A549 (cell line): ENCODE results near the gene NEDD8. TPM values are rescaled to one million over a fixed set of nuclear protein-coding genes. Genes with fewer than 3 reads are reported as not detected.

Experiments used
- ATAC-seq, 2 experiments: fragments of 200-7000 bp in 1 of 2; fragments of >200 bp in 1 of 2; cut with Nextera tagmentation in 1 of 2; cut with Tn5 transposase in 1 of 2; 3 replicates each; pipeline versions ENCODE4 v1.8.0 to v1.9.1; 2018 to 2020; ENCODE audit warnings: mild to moderate bottlenecking in 1 of 2, moderate library complexity in 1 of 2
- CTCF ChIA-PET: fragments of 300-600 bp; sonication (Branson Sonifier 250); formaldehyde crosslinking; extraction: SDS; loops from one replicate; lab custom pipeline; 2021; ENCODE audit warnings: antibody characterized with exemption, inconsistent platforms; lab: Yijun Ruan, JAX
- POLR2A ChIA-PET: fragments of 350-600 bp; formaldehyde crosslinking; extraction: SDS; loops from one replicate; lab custom pipeline; 2021; ENCODE audit warnings: antibody characterized with exemption, inconsistent platforms; lab: Yijun Ruan, JAX
- DNase-seq, 2 experiments: peaks; one replicate each; pipeline versions ENCODE4 v3.0.0 to v3.0.0-alpha.2; 2011 to 2016; ENCODE audit warnings: low read depth in 1 of 2, low spot score in 1 of 2
- FAIRE-seq: peaks from 2 replicates; lab custom pipeline; 2011; peaks lifted over from hg19 to GRCh38; lab: Jason Lieb, UNC
- H3K27ac ChIP-seq, 2 experiments: fragments of >200 bp; sonication (Bioruptor Twin); formaldehyde crosslinking; 3 replicates each; pipeline ENCODE4 v1.5.1; 2016 to 2017
- H3K4me1 ChIP-seq: fragments of >200 bp; sonication (Bioruptor Twin); formaldehyde crosslinking; 3 replicates; pipeline ENCODE4 v1.6.1; 2016
- H3K4me2 ChIP-seq: fragments of >200 bp; sonication (Bioruptor Twin); formaldehyde crosslinking; 3 replicates; pipeline ENCODE4 v1.6.1; 2016
- H3K4me3 ChIP-seq: fragments of >200 bp; sonication (Bioruptor Twin); formaldehyde crosslinking; 3 replicates; pipeline ENCODE4 v1.5.1; 2016
- H3K9me3 ChIP-seq: fragments of >200 bp; sonication (Bioruptor Twin); formaldehyde crosslinking; 3 replicates; pipeline ENCODE4 v1.6.1; 2016
- BCL3 ChIP-seq: fragments of >200 bp; sonication (Bioruptor Twin); formaldehyde crosslinking; IDR thresholded peaks from 3 replicates; pipeline ENCODE4 v1.6.1; 2016
- BHLHE40 ChIP-seq: IDR thresholded peaks from 2 replicates; pipeline ENCODE4 v1.6.1; 2012; ENCODE audit warnings: low read depth, low read length, inconsistent platforms
- EHF ChIP-seq: fragments of 250-450 bp; sonication (Bioruptor Pico); IDR thresholded peaks from 2 replicates; pipeline ENCODE4 v1.5.0; 2020; ENCODE audit warnings: mild to moderate bottlenecking
- EHMT2 ChIP-seq: fragments of 200-600 bp; sonication (generic); IDR thresholded peaks from 2 replicates; pipeline ENCODE4 v1.6.1; 2016; ENCODE audit warnings: antibody characterized with exemption, low read depth, mild to moderate bottlenecking, moderate library complexity
- ESRRA ChIP-seq: fragments of 150-350 bp; IDR thresholded peaks from 2 replicates; pipeline ENCODE4 v1.6.1; 2014; ENCODE audit warnings: mild to moderate bottlenecking, low read length, borderline replicate concordance
- HDAC2 ChIP-seq: fragments of 200-600 bp; sonication (generic); IDR thresholded peaks from 2 replicates; pipeline ENCODE4 v1.6.1; 2016
- HMGXB4 ChIP-seq: fragments of 250-450 bp; sonication (Bioruptor Pico); IDR thresholded peaks from 2 replicates; pipeline ENCODE4 v1.5.0; 2021; ENCODE audit warnings: mild to moderate bottlenecking, moderate library complexity, borderline replicate concordance
- HOXB5 ChIP-seq: fragments of 250-450 bp; sonication (Bioruptor Pico); IDR thresholded peaks from 2 replicates; pipeline ENCODE4 v1.5.0; 2020; ENCODE audit warnings: mild to moderate bottlenecking, moderate library complexity
- KDM1A ChIP-seq: fragments of 200-600 bp; sonication (generic); IDR thresholded peaks from 2 replicates; pipeline ENCODE4 v1.6.1; 2016; ENCODE audit warnings: low read depth, mild to moderate bottlenecking
- NPAS2 ChIP-seq: fragments of 250-450 bp; sonication (Bioruptor Pico); IDR thresholded peaks from 2 replicates; pipeline ENCODE4 v1.8.0; 2022; ENCODE audit warnings: mild to moderate bottlenecking, moderate library complexity, borderline replicate concordance
- POLR2A ChIP-seq: IDR thresholded peaks from 2 replicates; pipeline ENCODE4 v1.6.1; 2012; ENCODE audit warnings: mild to moderate bottlenecking, low read length
- ZFP36 ChIP-seq: fragments of 450-650 bp; IDR thresholded peaks from 2 replicates; pipeline ENCODE4 v1.6.1; 2014; ENCODE audit warnings: borderline replicate concordance; ENCODE audit not compliant: partially characterized antibody
- ZNF302 ChIP-seq: fragments of 250-450 bp; sonication (Bioruptor Pico); IDR thresholded peaks from 2 replicates; pipeline ENCODE4 v1.9.0; 2021; ENCODE audit warnings: inconsistent platforms, mild to moderate bottlenecking, moderate library complexity
- WGBS: methylation state at CpG from one replicate; pipeline ENCODE4 v1.1.6; 2017; ENCODE audit errors: missing lambda C conversion rate; 5-methylcytosine and 5-hydroxymethylcytosine counted together
- polyA plus RNA-seq, 4 experiments: library from polyadenylated mRNA; depleted of rRNA in 3 of 4; stranded (reverse); fragments of >200 nt; fragmentation: RNase III in 1 of 4; extraction: RNeasy Plus Mini Kit Qiagen cat#74134 plus additional on column Dnase treatment in 1 of 4; gene quantifications; 2 replicates in 3 of 4; 3 replicates in 1 of 4; pipeline ENCODE4 v1.2.3, GENCODE V29; 2011 to 2017
- TF ChIP-seq, protein P1 (sequence below): fragments of 200-600 bp; sonication (generic); IDR thresholded peaks from 2 replicates; pipeline ENCODE4 v1.6.1; 2016; ENCODE audit warnings: antibody characterized with exemption, mild to moderate bottlenecking, moderate library complexity
- TF ChIP-seq, protein P2 (sequence below): fragments of >200 bp; sonication (Bioruptor Twin); formaldehyde crosslinking; IDR thresholded peaks from 3 replicates; pipeline ENCODE4 v1.5.1; 2016

NEDD8 gene
- polyA plus RNA-seq, 2 of the 4 experiments (the other 2 are of a cell fraction), result 433 to 589 TPM

DNA sequence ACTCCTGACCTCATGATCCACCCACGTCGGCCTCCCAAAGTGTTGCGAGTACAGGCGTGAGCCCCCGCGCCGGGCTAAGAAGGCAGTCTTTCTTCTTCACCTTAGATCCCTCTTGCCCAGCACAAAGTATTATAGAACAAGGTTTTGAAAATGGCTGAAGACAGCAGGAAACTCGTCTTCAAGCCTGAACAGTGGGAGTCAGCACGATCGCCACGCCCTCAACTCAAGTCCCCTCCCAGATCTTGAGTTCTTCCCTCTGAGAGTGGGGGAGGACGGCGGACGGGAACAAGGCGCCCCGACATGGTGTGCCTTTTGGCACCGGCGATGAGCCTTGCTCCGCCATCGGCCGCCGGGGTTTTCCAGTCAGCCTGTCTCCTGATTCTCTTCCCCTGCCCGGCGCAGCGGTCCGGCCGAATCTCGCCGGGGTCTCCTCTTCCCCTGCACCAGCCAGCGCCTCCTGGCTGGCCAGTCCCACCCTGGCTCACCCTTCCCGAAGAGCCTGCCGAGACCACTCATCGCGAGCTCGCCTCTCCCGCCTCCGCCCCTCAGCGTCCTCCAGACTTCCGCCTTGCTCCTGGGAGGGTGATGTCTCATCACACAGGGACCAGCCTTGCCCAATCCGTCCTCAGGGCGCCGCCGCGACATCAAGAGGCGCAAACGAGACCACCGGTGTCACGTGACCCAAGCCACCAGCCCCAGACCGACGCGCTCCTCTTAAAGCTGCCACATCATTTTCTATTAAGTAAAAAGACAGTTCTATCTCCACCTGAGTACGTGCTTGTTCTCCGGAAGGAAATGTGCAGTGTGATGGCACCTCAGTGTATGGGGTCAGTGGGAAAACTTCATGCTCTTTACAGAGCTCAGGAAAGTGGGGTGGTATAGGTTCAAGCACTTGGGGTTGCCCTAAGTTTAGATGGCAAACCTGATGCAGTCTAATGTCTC lies 19.0 kb downstream of the NEDD8 start, which contains the start of gene CHMP4A (continued):
- TF ChIP-seq ZNF302 (CRISPR knock-in tag) (no peak), KDM1A (no peak), ZFP36 (no peak), POLR2A (peak; percentile 88), BHLHE40 (peak; percentile 57; the same call in 1 of the 2 replicates), EHF (CRISPR knock-in tag) (no peak; the same call in 1 of the 2 replicates), HOXB5 (CRISPR knock-in tag) (no peak)

DNA sequence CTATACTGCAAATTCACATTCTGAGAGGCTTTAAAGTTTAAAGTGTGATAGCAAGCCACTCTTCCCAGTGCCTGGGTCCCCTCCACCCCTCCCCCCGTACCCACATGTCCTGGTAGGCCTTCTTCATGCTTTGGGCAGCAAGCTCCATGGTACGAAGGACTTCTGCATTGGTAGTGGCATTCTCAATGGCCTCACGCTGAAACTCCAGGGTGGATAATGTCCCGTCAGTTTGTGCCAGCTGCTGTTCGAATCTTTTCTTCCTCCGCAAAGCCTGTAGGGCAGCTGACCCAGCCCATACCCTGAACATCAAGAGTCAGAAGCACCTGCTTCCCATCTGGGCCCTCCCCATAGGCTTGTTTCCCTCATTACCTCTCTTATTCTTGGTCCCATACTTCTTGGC lies 20.9 kb downstream of the NEDD8 start:
- no peak for DNase-seq
- Histone ChIP-seq H3K9me3 (no peaks in the 10 kb centered on the region), H3K4me3 (no peak overlapping the region), H3K27ac (no peak overlapping the region), H3K4me1 (peaks cover 24% of the 10 kb centered on the region), H3K4me2 (no peak overlapping the region; the same call in 2 of the 3 replicates)
- no peak for TF ChIP-seq EHMT2
- no peak for TF ChIP-seq NPAS2
- no peak for TF ChIP-seq HMGXB4 (CRISPR knock-in tag)
- no peak for TF ChIP-seq BCL3
- TF ChIP-seq ZFP36, result no peak
- TF ChIP-seq ESRRA, result no peak
- TF ChIP-seq HDAC2, result no peak
- TF ChIP-seq, protein P1, sequence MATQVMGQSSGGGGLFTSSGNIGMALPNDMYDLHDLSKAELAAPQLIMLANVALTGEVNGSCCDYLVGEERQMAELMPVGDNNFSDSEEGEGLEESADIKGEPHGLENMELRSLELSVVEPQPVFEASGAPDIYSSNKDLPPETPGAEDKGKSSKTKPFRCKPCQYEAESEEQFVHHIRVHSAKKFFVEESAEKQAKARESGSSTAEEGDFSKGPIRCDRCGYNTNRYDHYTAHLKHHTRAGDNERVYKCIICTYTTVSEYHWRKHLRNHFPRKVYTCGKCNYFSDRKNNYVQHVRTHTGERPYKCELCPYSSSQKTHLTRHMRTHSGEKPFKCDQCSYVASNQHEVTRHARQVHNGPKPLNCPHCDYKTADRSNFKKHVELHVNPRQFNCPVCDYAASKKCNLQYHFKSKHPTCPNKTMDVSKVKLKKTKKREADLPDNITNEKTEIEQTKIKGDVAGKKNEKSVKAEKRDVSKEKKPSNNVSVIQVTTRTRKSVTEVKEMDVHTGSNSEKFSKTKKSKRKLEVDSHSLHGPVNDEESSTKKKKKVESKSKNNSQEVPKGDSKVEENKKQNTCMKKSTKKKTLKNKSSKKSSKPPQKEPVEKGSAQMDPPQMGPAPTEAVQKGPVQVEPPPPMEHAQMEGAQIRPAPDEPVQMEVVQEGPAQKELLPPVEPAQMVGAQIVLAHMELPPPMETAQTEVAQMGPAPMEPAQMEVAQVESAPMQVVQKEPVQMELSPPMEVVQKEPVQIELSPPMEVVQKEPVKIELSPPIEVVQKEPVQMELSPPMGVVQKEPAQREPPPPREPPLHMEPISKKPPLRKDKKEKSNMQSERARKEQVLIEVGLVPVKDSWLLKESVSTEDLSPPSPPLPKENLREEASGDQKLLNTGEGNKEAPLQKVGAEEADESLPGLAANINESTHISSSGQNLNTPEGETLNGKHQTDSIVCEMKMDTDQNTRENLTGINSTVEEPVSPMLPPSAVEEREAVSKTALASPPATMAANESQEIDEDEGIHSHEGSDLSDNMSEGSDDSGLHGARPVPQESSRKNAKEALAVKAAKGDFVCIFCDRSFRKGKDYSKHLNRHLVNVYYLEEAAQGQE, result no peak
- TF ChIP-seq, protein P2, sequence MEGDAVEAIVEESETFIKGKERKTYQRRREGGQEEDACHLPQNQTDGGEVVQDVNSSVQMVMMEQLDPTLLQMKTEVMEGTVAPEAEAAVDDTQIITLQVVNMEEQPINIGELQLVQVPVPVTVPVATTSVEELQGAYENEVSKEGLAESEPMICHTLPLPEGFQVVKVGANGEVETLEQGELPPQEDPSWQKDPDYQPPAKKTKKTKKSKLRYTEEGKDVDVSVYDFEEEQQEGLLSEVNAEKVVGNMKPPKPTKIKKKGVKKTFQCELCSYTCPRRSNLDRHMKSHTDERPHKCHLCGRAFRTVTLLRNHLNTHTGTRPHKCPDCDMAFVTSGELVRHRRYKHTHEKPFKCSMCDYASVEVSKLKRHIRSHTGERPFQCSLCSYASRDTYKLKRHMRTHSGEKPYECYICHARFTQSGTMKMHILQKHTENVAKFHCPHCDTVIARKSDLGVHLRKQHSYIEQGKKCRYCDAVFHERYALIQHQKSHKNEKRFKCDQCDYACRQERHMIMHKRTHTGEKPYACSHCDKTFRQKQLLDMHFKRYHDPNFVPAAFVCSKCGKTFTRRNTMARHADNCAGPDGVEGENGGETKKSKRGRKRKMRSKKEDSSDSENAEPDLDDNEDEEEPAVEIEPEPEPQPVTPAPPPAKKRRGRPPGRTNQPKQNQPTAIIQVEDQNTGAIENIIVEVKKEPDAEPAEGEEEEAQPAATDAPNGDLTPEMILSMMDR, result no peak
- ATAC-seq, result no peak
- POLR2A ChIA-PET, result interaction anchor here (1.5 kb wide), 1 partner anchor 16 kb away, joined by 6 read pairs; the partner anchor contains the start of gene TM9SF1
- WGBS, result 95% methylated on average over 6 of the region's 6 CpGs
- CTCF ChIA-PET, result interaction anchor here (0.7 to 1.5 kb wide), 4 partner anchors 9 to 85 kb away, joined by 3 to 4 read pairs (median 4); partner anchors contain the start of gene TM9SF1
- no peak for FAIRE-seq
